ENCODE data around the gene PP2D1.

GRCh38 chr3:19961960-19962359, 50.1 kb downstream of the PP2D1 start:
- TF ChIP-seq CTCF (IDR thresholded peaks at IDR 0.05; ENCODE audit: extremely low read depth in 1 of 2, insufficient read depth in 1 of 2, low read depth in 1 of 2, low read length in 2 of 2): no peak
- no peak for TF ChIP-seq EZH2 (IDR thresholded peaks at IDR 0.05; ENCODE audit: borderline replicate concordance, low read depth, low read length, severe bottlenecking)
- no peak for TF ChIP-seq POLR2A (IDR thresholded peaks at IDR 0.05; ENCODE audit: low read depth, low read length)
- TF ChIP-seq MYC (IDR thresholded peaks at IDR 0.05; ENCODE audit: low read depth, low read length): no peak
- no peak for TF ChIP-seq MAX (IDR thresholded peaks at IDR 0.05; ENCODE audit: insufficient read depth, insufficient read length)
- no peak for TF ChIP-seq JUN (IDR thresholded peaks at IDR 0.05; ENCODE audit: borderline replicate concordance, insufficient read depth, insufficient read length, low read depth)
- TF ChIP-seq GATA2 (IDR thresholded peaks at IDR 0.05; ENCODE audit: insufficient read depth, insufficient read length, low read depth, low read length): no peak
